ENCODE results near the gene ZNF407.

GRCh38 chr18:74804677-74805076 lies 207.0 kb downstream of the ZNF407 start:
- TF ChIP-seq ISL1 (CRISPR knock-in tag; IDR thresholded peaks at IDR 0.05) (peak; percentile 64; the same call in 1 of the 2 replicates), RARB (CRISPR knock-in tag; IDR thresholded peaks at IDR 0.05) (0 out of 2 replicates have a peak, but pooled peaks have one; percentile 9), ZC3H10 (CRISPR knock-in tag; IDR thresholded peaks at IDR 0.05) (no peak), CSDC2 (CRISPR knock-in tag; IDR thresholded peaks at IDR 0.05) (no peak), SNAI2 (CRISPR knock-in tag; IDR thresholded peaks at IDR 0.05) (no peak), POU6F1 (CRISPR knock-in tag; IDR thresholded peaks at IDR 0.05; ENCODE audit: borderline replicate concordance, low read depth) (no peak), PATZ1 (CRISPR knock-in tag; IDR thresholded peaks at IDR 0.05; ENCODE audit: borderline replicate concordance) (no peak), TSHZ2 (CRISPR knock-in tag; IDR thresholded peaks at IDR 0.05) (peak; percentile 69; the same call in 1 of the 2 replicates), ZFP30 (CRISPR knock-in tag; IDR thresholded peaks at IDR 0.05) (no peak), ARNTL (CRISPR knock-in tag; IDR thresholded peaks at IDR 0.05; ENCODE audit: borderline replicate concordance, low read depth) (no peak), GLIS3 (CRISPR knock-in tag; IDR thresholded peaks at IDR 0.05) (no peak), PPARA (CRISPR knock-in tag; IDR thresholded peaks at IDR 0.05; ENCODE audit: borderline replicate concordance) (no peak), BACH2 (CRISPR knock-in tag; IDR thresholded peaks at IDR 0.05; ENCODE audit: borderline replicate concordance) (no peak), CREB5 (CRISPR knock-in tag; IDR thresholded peaks at IDR 0.05; ENCODE audit: low read depth) (no peak)
